DND-41 (cell line): ENCODE data around the gene ELF3.

Source experiments
- ATAC-seq: fragments of 200-7000 bp; cut with Tn5 transposase; 3 replicates; pipeline ENCODE4 v1.9.1; 2021; ENCODE audit warnings: low read depth; ENCODE audit not compliant: insufficient read depth
- DNase-seq: peaks from one replicate; pipeline ENCODE4 v3.0.0-alpha.2; 2020
- H2AFZ ChIP-seq: 2 replicates; pipeline ENCODE4 v1.6.0; 2012; ENCODE audit warnings: low read depth, low read length
- H3K27ac ChIP-seq: 2 replicates; pipeline ENCODE4 v1.5.1; 2012; ENCODE audit warnings: low read length, inconsistent platforms
- H3K27me3 ChIP-seq: fragments of 200-600 bp; sonication (generic); 2 replicates; pipeline ENCODE4 v1.6.0; 2012; ENCODE audit warnings: low read length, mild to moderate bottlenecking, inconsistent platforms; ENCODE audit not compliant: insufficient read depth, poor library complexity
- H3K36me3 ChIP-seq: 2 replicates; pipeline ENCODE4 v1.5.1; 2012; ENCODE audit warnings: low read length, inconsistent platforms; ENCODE audit not compliant: insufficient read depth
- H3K4me1 ChIP-seq: 2 replicates; pipeline ENCODE4 v1.5.1; 2012; ENCODE audit warnings: mild to moderate bottlenecking, low read length; ENCODE audit not compliant: insufficient read depth
- H3K4me2 ChIP-seq: 2 replicates; pipeline ENCODE4 v1.6.0; 2012; ENCODE audit warnings: mild to moderate bottlenecking, moderate library complexity, low read length, inconsistent platforms; ENCODE audit not compliant: insufficient read depth
- H3K4me3 ChIP-seq, 2 experiments: fragments of 200-600 bp in 1 of 2; shearing (Covaris generic) in 1 of 2; 2 replicates each; pipeline ENCODE4 v1.5.1; 2012 to 2016; ENCODE audit warnings: inconsistent platforms in 2 of 2, low read length in 2 of 2, mild to moderate bottlenecking in 2 of 2, low read depth in 1 of 2, moderate library complexity in 1 of 2
- H3K79me2 ChIP-seq: 2 replicates; pipeline ENCODE4 v1.6.0; 2012; ENCODE audit warnings: low read length, inconsistent platforms; ENCODE audit not compliant: insufficient read depth
- H3K9ac ChIP-seq: 2 replicates; pipeline ENCODE4 v1.6.0; 2012; ENCODE audit warnings: low read depth, mild to moderate bottlenecking, inconsistent platforms, low read length, moderate library complexity
- H3K9me3 ChIP-seq: 2 replicates; pipeline ENCODE4 v1.5.1; 2012; ENCODE audit warnings: low read length, moderate library complexity, mild to moderate bottlenecking, inconsistent platforms; ENCODE audit not compliant: insufficient read depth, severe bottlenecking
- H4K20me1 ChIP-seq: 2 replicates; pipeline ENCODE4 v1.6.0; 2012; ENCODE audit warnings: low read length; ENCODE audit not compliant: insufficient read depth
- EZH2 ChIP-seq: IDR thresholded peaks from 3 replicates; pipeline ENCODE4 v1.6.1; 2012; ENCODE audit warnings: borderline replicate concordance, low read depth, mild to moderate bottlenecking, moderate library complexity, low read length, inconsistent platforms; ENCODE audit not compliant: severe bottlenecking
- TF ChIP-seq, protein P1 (sequence below): IDR thresholded peaks from 2 replicates; pipeline ENCODE4 v1.5.1; 2012; ENCODE audit warnings: borderline replicate concordance, low read length, moderate library complexity, mild to moderate bottlenecking; ENCODE audit not compliant: poor library complexity, severe bottlenecking; ENCODE audit errors: extremely low read depth

The ELF3 gene

DNA sequence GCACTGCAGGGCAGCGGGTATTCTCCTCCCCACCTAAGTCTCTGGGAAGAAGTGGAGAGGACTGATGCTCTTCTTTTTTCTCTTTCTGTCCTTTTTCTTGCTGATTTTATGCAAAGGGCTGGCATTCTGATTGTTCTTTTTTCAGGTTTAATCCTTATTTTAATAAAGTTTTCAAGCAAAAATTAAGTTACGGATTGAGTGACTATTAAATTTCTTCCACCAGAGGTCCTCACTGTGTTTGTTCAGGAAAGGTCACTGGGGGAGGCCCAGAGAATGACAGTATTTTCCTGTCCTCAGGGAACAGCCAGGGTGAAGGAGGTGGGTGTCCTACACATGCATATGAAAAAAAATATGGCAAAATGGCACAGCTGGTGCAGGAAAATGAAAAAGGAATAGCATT lies 4.4 kb upstream of the ELF3 start:
- H3K4me2 ChIP-seq: no peak overlapping the region
- H4K20me1 ChIP-seq: no peaks in the 10 kb centered on the region
- H2AFZ ChIP-seq: no peak overlapping the region
- H3K36me3 ChIP-seq: peaks cover 46% of the 10 kb centered on the region
- ATAC-seq: no peak
- no peaks in the 10 kb centered on the region for H3K27me3 ChIP-seq
- no peak overlapping the region for H3K9ac ChIP-seq
- no peak overlapping the region for H3K27ac ChIP-seq
- H3K4me1 ChIP-seq: no peaks in the 10 kb centered on the region
- DNase-seq: no peak
- TF ChIP-seq, protein P1, sequence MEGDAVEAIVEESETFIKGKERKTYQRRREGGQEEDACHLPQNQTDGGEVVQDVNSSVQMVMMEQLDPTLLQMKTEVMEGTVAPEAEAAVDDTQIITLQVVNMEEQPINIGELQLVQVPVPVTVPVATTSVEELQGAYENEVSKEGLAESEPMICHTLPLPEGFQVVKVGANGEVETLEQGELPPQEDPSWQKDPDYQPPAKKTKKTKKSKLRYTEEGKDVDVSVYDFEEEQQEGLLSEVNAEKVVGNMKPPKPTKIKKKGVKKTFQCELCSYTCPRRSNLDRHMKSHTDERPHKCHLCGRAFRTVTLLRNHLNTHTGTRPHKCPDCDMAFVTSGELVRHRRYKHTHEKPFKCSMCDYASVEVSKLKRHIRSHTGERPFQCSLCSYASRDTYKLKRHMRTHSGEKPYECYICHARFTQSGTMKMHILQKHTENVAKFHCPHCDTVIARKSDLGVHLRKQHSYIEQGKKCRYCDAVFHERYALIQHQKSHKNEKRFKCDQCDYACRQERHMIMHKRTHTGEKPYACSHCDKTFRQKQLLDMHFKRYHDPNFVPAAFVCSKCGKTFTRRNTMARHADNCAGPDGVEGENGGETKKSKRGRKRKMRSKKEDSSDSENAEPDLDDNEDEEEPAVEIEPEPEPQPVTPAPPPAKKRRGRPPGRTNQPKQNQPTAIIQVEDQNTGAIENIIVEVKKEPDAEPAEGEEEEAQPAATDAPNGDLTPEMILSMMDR: no peak
- TF ChIP-seq EZH2: no peak
- no peaks in the 10 kb centered on the region for H3K79me2 ChIP-seq
- H3K4me3 ChIP-seq: no peak overlapping the region
- no peaks in the 10 kb centered on the region for H3K9me3 ChIP-seq

DNA sequence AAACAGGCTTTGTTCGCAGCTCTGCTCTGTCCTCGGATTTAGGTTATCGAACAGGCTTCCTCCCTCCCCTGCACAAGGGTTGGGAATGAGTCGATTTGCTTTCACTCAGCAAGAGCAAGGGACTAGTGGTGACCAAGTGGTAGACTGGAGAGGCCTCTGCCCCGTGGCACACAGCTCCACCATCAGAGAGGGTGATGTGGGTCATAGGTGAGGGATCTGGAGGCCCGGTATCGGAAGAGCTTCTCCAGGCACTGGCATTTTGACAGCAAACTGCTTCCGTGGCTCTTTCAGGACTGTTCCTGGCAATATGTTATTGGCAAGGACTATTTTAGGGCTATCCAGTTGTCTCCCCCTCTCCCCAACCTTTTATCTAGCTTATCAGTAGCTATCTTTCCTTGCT lies 3.1 kb upstream of the ELF3 start:
- Histone ChIP-seq H3K4me3 (no peak overlapping the region), H3K4me1 (no peaks in the 10 kb centered on the region), H3K9me3 (no peaks in the 10 kb centered on the region), H3K36me3 (peaks cover 35% of the 10 kb centered on the region), H4K20me1 (no peaks in the 10 kb centered on the region), H3K9ac (no peak overlapping the region), H2AFZ (no peak overlapping the region), H3K79me2 (no peaks in the 10 kb centered on the region), H3K27ac (no peak overlapping the region), H3K4me2 (no peak overlapping the region), H3K27me3 (no peaks in the 10 kb centered on the region)
- DNase-seq (no peak), ATAC-seq (no peak)
- TF ChIP-seq, protein P1: no peak
- TF ChIP-seq EZH2: no peak

DNA sequence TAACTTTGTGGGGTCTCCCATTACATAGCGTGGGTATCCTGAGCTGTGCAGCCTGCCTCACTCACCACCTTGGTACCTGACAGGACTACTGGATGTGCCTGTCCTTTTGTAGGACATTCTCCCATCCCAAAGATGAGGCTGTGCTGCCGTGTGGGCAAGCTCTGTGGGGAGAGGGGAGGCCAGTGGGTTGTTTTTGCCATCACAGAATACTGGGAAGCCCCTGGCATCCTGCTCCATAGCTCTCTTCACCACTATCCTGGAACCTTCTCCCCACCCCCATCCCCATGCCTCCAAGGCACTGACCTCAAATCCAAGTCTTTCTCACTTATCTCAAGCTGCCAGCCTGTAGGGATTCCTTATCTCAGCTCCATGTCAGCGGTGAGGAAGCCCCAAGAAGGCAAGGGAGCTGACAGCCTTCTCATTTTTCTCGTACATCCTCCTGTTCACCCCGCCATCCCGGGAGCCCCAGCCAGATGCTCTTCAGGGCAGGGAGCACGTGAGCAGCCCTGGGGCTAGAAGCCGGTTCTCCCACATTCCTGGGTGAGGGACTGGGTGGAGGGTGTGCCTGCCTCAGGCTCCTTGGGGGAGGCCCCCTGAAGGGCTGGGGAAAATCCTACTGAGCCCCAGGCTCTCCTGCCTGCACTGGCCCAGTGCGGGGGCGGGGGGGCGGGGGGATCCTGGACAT lies 2.4 kb upstream of the ELF3 start:
- no peaks in the 10 kb centered on the region for H3K4me1 ChIP-seq
- H3K79me2 ChIP-seq: no peaks in the 10 kb centered on the region
- ATAC-seq (no peak), DNase-seq (no peak)
- peaks cover 29% of the 10 kb centered on the region for H3K36me3 ChIP-seq
- H3K4me2 ChIP-seq: no peak overlapping the region
- no peaks in the 10 kb centered on the region for H4K20me1 ChIP-seq
- H3K4me3 ChIP-seq: no peak overlapping the region
- TF ChIP-seq, protein P1: no peak
- no peak for TF ChIP-seq EZH2
- no peak overlapping the region for H3K27ac ChIP-seq
- H3K9ac ChIP-seq: no peak overlapping the region
- no peak overlapping the region for H2AFZ ChIP-seq
- H3K9me3 ChIP-seq: no peaks in the 10 kb centered on the region
- no peaks in the 10 kb centered on the region for H3K27me3 ChIP-seq
